Stimulated activated CD8-positive, alpha-beta memory T cell treated with anti-CD3 and anti-CD28 coated beads, Interleukin-12 subunit alpha, Interleukin-12 subunit beta, amount 100 ng/mL, for 24 hours (primary cell): Measurements from ENCODE around the gene UNC45A.
"Not testable (repeated sequence)": the region's sequence is repeated elsewhere in the genome, so short reads cannot be mapped to it uniquely, and the experiment has no call there.

Source experiments
- DNase-seq: peaks from one replicate; pipeline ENCODE4 v3.0.0-alpha.2; 2020; ENCODE audit errors: extremely low read depth

UNC45A gene

GRCh38 chr15:90902840-90903732 lies 32.0 kb upstream of the UNC45A start, which contains the start of gene MAN2A2:
Gene MAN2A2 (plus strand): TSS chr15:90903302. CDS start chr15:90904208, 906 bp downstream.
- peak; percentile 61 for DNase-seq

DNA sequence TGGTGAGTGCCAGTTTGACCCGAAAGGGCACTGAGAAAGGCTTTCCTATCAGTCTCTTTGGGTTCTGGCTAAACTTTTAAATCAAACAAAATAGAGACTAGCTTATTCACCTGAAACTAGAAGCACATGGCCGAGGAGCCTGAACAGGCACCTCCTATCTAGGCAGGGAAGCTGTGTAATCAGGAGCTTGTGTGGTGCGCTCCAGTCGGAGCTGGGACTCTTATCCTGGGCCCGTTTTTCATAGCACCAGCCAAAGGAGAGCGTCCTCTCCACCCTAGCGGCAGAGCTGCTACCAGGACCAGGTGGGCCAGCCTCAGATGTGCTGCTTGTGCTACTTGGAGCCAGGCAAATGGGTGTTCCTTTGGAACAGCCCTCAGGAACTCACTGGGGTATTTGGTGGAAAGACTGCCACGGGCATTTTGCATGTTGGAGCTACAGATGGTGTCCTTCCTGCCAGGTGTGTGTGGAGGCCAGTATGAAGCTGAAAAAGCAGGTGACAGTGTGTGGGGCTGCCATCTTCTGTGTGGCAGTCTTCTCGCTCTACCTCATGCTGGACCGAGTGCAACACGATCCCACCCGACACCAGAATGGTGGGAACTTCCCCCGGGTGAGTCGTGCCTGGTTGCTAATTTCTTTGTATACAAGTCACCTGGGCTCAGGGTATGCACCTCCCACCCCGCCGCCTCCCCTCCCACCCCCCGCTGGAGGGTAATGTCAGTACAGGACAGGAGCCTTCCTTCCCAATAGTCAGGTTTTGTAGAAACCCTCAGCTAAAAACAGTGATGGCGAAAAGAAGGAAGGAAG lies 31.1 kb upstream of the UNC45A start:
- no peak for DNase-seq

DNA sequence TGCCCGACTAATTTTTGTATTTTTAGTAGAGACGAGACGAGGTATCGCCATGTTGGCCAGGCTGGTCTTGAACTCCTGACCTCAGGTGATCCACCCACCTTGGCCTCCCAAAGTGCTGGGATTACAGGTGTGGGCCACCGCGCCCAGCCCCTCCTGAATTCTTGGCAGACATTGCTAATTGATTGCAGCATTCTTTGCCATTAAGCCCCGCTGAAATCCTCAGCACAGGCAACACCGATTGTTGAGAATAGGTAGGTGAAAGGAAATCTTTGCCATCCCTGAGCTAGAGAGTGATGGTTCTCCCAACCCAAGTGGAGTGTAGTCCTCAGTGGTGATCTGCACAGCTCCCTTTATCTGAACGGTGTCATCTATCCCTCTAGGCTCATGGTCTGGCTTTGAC lies 30.3 kb upstream of the UNC45A start:
- no peak for DNase-seq

DNA sequence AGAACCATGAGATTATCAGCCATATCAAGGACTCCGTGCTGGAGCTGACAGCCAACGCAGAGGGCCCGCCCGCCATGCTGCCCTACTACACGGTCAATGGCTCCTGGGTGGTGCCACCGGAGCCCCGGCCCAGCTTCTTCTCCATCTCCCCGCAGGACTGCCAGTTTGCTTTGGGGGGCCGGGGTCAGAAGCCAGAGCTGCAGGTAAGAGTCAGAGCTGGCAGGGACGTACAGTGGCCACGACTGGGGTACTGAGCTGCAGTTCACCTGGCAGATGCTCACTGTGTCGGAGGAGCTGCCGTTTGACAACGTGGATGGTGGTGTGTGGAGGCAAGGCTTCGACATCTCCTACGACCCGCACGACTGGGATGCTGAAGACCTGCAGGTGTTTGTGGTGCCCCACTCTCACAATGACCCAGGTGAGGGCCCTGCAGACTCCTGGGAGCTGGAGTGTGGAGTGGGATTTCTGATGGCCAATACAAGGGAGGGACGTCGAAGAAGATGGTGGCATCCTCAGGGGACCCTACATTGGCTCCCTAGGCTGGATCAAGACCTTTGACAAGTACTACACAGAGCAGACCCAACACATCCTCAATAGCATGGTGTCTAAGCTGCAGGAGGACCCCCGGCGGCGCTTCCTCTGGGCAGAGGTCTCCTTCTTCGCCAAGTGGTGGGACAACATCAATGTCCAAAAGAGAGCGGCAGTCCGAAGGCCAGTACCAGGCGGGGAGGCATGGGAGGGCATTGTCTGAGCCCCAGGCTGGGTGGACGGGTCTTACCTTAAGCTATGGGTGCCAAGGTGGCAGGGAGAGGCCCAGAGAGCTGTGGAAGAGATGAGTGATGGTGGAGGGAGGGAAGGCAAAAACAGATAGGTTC lies 29.5 kb upstream of the UNC45A start:
- no peak for DNase-seq

DNA sequence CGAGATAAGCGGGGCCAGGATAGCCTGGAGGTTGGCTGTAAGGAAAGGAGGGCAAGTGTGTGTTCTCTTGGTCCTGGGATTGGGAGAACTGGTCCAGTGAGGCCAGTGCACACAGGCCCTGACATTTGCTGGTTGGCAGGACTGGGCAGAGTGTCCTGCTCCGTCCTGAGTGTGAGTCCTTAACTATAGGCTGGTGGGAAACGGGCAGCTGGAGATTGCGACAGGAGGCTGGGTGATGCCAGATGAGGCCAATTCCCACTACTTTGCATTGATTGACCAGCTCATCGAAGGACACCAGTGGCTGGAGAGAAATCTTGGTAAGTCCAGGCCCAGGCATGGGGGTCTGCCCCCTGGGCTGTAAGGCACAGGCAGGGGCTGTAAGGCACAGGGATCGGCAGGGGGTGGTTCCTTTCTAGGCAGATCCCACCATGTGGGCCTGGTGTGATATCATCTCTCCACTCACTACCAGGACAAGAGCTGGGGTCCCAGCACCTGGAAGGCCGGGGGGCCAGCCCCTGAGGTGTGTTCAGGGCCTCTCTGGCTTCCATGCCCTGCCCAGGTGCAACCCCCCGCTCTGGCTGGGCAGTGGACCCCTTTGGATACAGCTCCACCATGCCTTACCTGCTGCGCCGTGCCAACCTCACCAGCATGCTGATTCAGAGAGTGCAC lies 28.8 kb upstream of the UNC45A start:
- no peak for DNase-seq

GRCh38 chr15:90907051-90907660 lies 27.9 kb upstream of the UNC45A start:
- no peak for DNase-seq

DNA sequence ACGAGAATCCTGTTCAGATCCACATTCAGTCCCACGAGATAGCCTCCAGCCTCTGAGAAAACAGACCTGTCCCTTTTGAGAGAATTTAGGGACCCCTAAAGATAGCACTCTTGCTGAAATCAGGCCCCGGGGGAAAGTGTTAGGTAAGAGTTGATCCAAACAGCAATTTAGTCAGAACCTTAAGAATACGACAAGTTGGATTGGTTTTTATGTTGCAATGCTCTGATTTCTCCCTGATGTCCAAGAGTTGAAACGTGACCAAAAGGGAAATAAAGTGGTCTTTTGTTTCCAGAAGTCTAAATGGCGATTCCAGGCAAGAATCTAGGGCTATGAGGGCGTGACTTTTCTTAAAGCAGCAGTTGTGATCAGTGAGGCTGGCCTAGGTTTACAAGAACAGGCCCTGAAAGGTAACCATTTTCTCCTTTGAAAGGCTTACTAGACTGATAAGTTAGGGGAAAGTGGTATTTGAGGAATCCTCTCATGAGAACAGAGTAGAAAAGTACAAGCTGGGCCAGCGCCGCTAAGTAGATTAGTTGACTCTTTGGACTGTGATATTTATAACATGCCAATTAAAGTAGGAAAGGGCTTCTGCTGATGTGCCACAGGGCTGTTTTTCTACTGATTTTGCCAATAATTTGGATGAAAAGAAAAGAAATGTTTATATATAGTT lies 27.1 kb upstream of the UNC45A start:
- no peak for DNase-seq

GRCh38 chr15:90909449-90909848 lies 25.6 kb upstream of the UNC45A start:
- DNase-seq: not testable (repeated sequence)

DNA sequence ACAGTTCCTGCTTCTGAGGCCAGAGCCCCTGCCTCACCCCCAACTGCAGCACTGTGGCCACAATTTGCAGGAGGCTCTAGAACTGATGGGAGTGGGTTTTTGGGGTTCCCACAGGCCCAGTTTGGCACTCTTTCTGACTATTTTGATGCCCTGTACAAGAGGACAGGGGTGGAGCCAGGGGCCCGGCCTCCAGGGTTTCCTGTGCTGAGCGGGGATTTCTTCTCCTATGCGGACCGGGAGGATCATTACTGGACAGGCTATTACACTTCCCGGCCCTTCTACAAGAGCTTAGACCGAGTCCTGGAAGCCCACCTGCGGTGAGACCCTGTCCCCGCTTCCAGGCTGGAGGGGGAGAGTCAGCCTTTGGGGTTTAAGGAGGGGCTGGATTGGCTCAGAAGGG lies 25.1 kb upstream of the UNC45A start:
- DNase-seq: no peak

GRCh38 chr15:90910441-90911301 lies 24.4 kb upstream of the UNC45A start:
- DNase-seq: no peak

DNA sequence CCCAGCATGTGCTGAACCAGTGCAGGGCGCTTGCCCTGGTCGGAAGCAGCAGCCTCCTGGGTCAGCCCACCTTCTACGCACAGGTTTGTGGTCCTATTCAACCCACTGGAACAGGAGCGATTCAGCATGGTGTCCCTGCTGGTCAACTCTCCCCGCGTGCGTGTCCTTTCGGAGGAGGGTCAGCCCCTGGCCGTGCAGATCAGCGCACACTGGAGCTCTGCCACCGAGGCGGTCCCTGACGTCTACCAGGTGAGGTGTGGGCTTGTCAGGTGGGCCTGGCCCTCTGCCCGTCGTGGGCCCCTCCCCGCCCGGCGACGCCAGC lies 23.8 kb upstream of the UNC45A start:
- no peak for DNase-seq

GRCh38 chr15:90911906-90912769 lies 22.9 kb upstream of the UNC45A start:
- DNase-seq: no peak

GRCh38 chr15:90912770-90913075 lies 22.4 kb upstream of the UNC45A start:
- DNase-seq: no peak

DNA sequence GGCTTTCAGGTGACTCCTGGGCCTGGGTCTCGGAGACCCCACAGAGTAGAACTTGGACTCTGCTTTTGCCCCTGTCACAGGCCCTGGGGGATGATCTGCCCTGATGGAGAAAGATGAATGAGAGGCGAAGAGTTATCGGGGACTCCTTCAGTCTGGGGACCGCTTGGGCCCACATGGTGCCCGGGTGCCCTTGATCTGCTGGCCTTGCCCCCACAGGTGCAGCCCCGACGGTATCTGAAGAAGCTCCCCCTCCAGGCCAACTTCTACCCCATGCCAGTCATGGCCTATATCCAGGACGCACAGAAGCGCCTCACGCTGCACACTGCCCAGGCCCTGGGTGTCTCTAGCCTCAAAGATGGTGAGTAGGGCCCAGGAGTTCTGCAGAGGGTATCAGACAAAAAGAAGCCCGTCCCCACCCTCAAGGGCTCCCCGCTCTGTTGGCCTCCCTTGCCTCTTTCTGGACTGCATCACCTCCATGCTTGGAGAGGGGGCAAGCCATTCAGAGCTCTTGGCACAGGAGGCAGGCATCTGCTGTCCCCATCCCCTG lies 21.6 kb upstream of the UNC45A start:
- DNase-seq: no peak

- no peak for DNase-seq
Observed at GRCh38 chr15:90914305-90915080, 20.6 kb upstream of the UNC45A start.

GRCh38 chr15:90915216-90915807 lies 19.8 kb upstream of the UNC45A start:
- no peak for DNase-seq

- no peak for DNase-seq
Observed at GRCh38 chr15:90915808-90916440, 19.2 kb upstream of the UNC45A start.
